ENCODE results near the gene SETDB2.

Gene SETDB2

GRCh38 chr13:49530457-49530856 is 86.4 kb downstream of the SETDB2 start:
- no peak for DNase-seq (ENCODE audit: low read depth in 2 of 2)

- DNase-seq (ENCODE audit: low read depth in 2 of 2) = no peak
These were observed 88.5 kb downstream of the SETDB2 start for GRCh38 chr13:49532593-49532992.

DNA sequence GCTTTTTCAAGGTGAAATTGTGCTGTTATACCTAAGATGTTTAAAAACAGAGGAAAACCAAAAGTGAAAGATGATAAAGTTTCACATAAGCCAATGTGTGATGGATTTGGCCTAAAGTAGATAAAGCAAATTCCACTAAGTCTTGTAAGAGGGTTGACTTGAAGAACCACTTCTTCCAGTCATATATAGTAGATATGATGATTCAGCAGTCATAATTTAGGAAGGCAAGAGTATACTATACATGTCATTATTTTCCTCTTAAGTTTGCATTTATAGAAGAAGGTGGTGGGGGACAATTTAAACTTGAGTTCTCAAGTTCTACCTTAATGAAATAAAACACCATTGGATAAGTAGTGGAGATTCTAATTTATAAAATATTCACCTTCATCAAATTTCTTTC is 88.9 kb downstream of the SETDB2 start:
- DNase-seq (ENCODE audit: low read depth in 2 of 2) = no peak

DNA sequence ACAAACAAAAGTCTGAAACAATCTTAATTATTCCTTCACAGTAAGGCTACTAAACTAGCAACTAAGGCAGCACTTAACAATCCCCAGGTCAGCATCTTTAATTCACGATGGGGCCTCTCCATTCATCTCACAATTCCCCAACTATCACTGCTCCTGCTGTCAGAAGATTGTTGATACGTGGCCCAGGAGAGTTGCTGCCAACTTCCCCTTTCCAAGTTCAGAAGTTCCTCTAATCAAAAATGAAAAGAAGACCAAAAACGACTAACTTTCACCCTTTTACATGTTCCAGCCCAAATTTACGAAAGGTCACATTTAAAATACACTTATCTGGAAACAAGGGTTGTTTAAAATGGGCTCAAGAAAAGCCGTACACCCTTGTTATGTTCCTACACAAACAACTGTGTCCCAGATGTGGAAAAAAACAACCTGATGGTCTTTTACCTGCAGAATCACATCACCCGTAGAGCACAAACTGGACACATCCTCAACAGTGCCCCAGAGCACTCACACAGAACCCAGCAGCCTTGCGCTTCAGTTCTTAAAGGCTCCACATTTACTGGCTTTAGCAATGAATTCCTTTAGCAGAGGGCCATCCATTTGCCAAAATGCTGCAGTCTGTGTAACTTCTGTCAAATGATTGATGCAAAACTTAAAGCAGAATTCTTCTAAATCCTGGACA is 89.7 kb downstream of the SETDB2 start:
- no peak for DNase-seq (ENCODE audit: low read depth in 2 of 2)

DNA sequence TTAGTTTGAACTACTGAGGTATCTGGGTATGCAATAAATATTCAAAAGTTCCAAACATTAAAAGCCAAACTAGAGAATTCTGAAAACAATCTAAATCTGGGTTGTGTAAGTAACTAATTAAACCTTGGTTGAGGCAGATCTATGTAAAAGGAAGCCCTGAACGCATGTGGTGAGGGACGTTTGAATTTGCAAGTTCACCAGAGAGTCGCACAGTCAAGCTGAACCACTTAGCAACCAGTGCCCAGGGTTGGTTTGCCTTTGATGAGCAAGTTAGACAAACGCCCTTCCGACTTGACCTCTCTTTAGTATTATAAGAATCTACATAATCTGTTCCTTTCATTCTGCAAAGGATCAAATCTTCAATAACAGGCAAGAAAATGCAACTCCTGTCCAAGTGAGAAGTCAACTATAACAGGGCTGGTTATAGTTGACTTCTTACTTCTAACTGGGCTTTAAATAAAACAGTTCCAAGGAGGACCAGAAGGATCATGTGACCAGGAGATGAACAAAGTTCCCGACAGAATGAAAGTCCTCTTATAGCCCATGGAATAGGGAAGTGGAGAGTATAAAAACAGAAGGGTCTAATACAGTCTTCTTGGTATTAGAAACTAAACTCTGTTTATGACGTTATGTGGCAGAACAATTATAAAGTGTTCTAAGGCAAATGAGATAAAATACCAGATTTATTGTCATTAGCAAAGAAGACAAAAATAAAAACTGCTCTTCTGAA is 92.2 kb downstream of the SETDB2 start:
- DNase-seq (ENCODE audit: low read depth in 2 of 2) = no peak

DNA sequence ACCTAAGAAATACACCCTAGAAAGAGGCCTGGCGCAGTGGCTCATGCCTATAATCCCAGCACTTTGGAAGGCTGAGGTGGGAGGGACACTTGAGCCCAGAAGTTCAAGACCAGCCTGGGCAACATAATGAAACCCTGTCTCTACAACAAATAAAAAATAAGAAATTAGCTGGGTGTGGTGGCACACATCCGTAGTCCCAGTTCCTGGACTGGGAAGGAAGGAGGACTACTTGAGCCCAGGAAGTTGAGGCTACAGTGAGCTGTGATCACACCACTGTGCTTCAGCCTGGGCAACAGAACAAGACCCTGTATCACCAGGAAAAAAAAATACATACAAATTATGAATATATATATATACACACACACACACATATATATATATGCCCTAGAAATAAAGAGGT is 94.3 kb downstream of the SETDB2 start:
- no peak for DNase-seq (ENCODE audit: low read depth in 2 of 2)

GRCh38 chr13:49539313-49539712 is 95.2 kb downstream of the SETDB2 start:
- no peak for DNase-seq (ENCODE audit: low read depth in 2 of 2)

- DNase-seq (ENCODE audit: low read depth in 2 of 2) = no peak
These were observed 95.7 kb downstream of the SETDB2 start for GRCh38 chr13:49539746-49540145.

GRCh38 chr13:49540552-49540951 is 96.5 kb downstream of the SETDB2 start:
- no peak for DNase-seq (ENCODE audit: low read depth in 2 of 2)

GRCh38 chr13:49543656-49544055 is 99.6 kb downstream of the SETDB2 start:
- no peak for DNase-seq (ENCODE audit: low read depth in 2 of 2)

Measured in fibroblast of skin of left quadriceps (primary cell).